ENCODE measurements around the gene NHS.

The NHS gene

GRCh38 chrX:17779434-17779833 lies 404.4 kb downstream of the NHS start:
- no peak for DNase-seq (ENCODE audit: low read depth in 2 of 2)
